Activated CD4-positive, alpha-beta T cell treated with anti-CD3 and anti-CD28 coated beads for 24 hours (primary cell): ENCODE data around the gene NLRP1.

Source experiments
- DNase-seq, 2 donors: peaks; one replicate each; pipeline ENCODE4 v3.0.0-alpha.2; 2020; ENCODE audit warnings: low read depth in 2 of 2

The NLRP1 gene

GRCh38 chr17:5478992-5479391 lies 105.3 kb downstream of the NLRP1 start:
- no peak for DNase-seq

DNA sequence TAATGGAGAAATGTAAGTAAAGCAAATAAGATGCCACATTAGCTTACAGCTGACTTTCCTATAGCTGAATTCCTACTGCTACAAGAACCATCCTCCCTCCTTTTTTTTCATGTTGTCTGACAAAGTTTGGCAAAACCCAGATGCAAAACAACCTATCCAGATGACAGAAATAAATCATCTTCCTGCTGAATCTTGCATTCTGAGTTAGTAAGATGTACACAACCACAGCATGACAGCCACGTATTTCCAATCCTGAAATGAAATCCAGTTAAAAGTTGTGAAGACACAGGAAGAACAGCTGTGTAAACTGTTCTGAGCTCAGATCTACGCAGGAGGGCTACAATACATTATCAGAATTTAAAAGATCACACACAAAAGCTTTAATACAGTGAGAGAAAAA lies 110.4 kb downstream of the NLRP1 start:
- no peak for DNase-seq

- DNase-seq, result no peak
These were observed 111.8 kb downstream of the NLRP1 start for GRCh38 chr17:5472511-5472910.

- no peak for DNase-seq
These were observed 116.2 kb downstream of the NLRP1 start for GRCh38 chr17:5468075-5468473.

- DNase-seq, result no peak
These were observed 116.9 kb downstream of the NLRP1 start for GRCh38 chr17:5467416-5467815.

DNA sequence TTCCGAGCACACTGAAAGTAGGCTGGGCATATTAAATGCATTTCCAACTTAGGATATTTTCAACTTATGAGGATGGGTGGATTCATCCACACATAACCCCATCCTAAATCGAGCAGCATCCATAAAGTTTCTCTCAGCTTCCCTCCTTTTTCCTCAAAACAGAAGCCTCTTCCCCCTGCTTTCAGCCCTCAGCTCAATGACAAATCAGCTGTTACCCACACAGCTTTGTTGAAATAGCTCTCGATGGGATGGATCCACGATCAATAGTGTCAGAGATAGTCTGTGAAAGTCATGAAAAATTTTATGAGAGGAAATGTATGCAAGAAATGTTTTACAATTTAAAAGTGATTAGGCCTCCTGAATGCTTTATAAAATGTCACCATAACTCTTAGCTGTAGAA lies 118.0 kb downstream of the NLRP1 start:
- DNase-seq, result no peak

DNA sequence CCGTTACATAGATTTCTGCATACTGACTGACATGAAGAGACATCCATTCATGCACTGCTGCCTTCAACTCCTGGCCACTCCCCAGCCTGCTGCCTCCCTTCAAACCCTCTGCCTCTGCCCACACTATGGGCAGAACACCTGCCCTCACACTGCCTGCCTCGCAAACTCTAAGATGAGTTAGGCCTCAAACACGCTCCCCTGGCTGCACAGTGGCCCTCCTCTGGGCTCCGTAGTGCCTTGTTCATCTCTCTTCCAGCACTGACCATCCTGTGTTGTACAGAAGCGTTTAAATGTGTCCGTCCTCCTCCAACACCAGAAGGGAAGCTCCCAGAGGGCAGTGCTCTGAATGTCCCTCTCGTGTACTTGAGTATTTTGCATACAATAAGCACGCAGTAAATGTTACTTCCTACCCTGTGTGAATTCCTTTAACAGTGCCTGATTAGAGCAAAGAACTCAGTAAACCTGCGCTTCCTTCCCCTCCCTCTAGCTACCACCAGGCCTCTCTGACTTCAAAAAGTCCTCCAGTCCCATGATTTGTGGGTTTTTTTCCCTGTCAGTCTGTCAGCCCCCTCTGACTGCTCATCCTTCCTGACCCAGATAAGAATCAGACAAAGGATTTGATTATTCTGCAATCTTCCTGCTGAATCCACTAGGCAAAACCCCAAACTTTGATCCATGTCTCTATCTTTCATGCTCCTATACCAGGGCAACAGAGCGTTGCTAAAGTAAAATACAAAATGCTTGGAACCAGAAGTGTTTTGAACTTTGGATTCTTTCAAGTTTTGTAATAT lies 119.4 kb downstream of the NLRP1 start:
- no peak for DNase-seq
